HCT116 (cell line): ENCODE data around the gene DNM2. TPM values are rescaled to one million over a fixed set of nuclear protein-coding genes. Genes with fewer than 3 reads are reported as not detected.

Source experiments
- ATAC-seq: fragments of 200-7000 bp; cut with Tn5 transposase; 2 replicates; pipeline ENCODE4 v1.9.1; 2020; ENCODE audit warnings: mild to moderate bottlenecking, moderate library complexity
- BruUV-seq: library from RNA; stranded (reverse); fragments of 400-500 nt; replicated peaks from 2 replicates; lab custom pipeline; 2021; lab: Mats Ljungman, UMichigan
- CTCF ChIA-PET: fragments of 300-600 bp; sonication (Branson Sonifier 250); formaldehyde crosslinking; loops from one replicate; lab custom pipeline; 2021; ENCODE audit warnings: antibody characterized with exemption; lab: Charles Lee
- POLR2A ChIA-PET: fragments of 300-600, 350-600 bp; sonication (Branson Sonifier 250); formaldehyde crosslinking; loops from one replicate; lab custom pipeline; 2021; ENCODE audit warnings: antibody characterized with exemption; lab: Charles Lee
- RAD21 ChIA-PET, 2 experiments: fragments of 300-600 bp; sonication (Branson Sonifier 250); formaldehyde crosslinking; loops; one replicate each; lab custom pipeline; 2023; ENCODE audit warnings: low total read pairs in 2 of 2; ENCODE audit not compliant: uncharacterized antibody in 2 of 2, unreplicated experiment in 2 of 2, low non-redundant PET in 1 of 2; lab: Charles Lee
- DNase-seq: peaks from one replicate; pipeline ENCODE4 v3.0.0-alpha.2; 2010; ENCODE audit warnings: low read depth, low spot score
- H2AFZ ChIP-seq: fragments of 200-600 bp; shearing (Covaris generic), sonication (generic); 2 replicates; pipeline ENCODE4 v1.6.1; 2017; ENCODE audit warnings: low read depth, mixed run types, mixed read lengths, antibody characterized with exemption, low read length; ENCODE audit not compliant: poor library complexity, severe bottlenecking
- H3K27ac ChIP-seq: 2 replicates; pipeline ENCODE4 v1.5.1; 2012; ENCODE audit warnings: low read depth, low read length
- H3K27me3 ChIP-seq: fragments of 200-600 bp; sonication (generic); 2 replicates; pipeline ENCODE4 v1.6.1; 2016; ENCODE audit warnings: mixed run types, low read length, mixed read lengths; ENCODE audit not compliant: insufficient read depth
- H3K36me3 ChIP-seq, 2 experiments: fragments of 200-500 bp in 1 of 2; fragments of 200-600 bp in 1 of 2; sonication (Bioruptor generic) in 1 of 2; sonication (generic) in 1 of 2; 2 replicates each; pipeline versions ENCODE4 v1.5.1 to v1.6.1; 2014 to 2016; ENCODE audit warnings: low read length in 2 of 2, inconsistent platforms in 1 of 2, mixed read lengths in 1 of 2, mixed run types in 1 of 2; ENCODE audit not compliant: insufficient read depth in 2 of 2, control insufficient read depth in 1 of 2
- H3K4me1 ChIP-seq, 2 experiments: fragments of 200-600 bp in 1 of 2; sonication (generic) in 1 of 2; 2 replicates each; pipeline versions ENCODE4 v1.5.1 to v1.6.1; 2012 to 2017; ENCODE audit warnings: low read length in 2 of 2, inconsistent platforms in 1 of 2, mild to moderate bottlenecking in 1 of 2, mixed read lengths in 1 of 2, mixed run types in 1 of 2, moderate library complexity in 1 of 2; ENCODE audit not compliant: insufficient read depth in 2 of 2, control insufficient read depth in 1 of 2
- H3K4me2 ChIP-seq: fragments of 200-600 bp; sonication (generic); 2 replicates; pipeline ENCODE4 v1.6.1; 2017; ENCODE audit warnings: mixed run types, low read length, mixed read lengths
- H3K4me3 ChIP-seq, 2 experiments: fragments of 200-600 bp in 1 of 2; sonication (generic) in 1 of 2; replicated peaks in 1 of 2; 2 replicates each; pipeline ENCODE4 v1.5.1; 2011 to 2016; ENCODE audit warnings: low read length in 2 of 2, control low read depth in 1 of 2, low read depth in 1 of 2, mild to moderate bottlenecking in 1 of 2, mixed read lengths in 1 of 2, mixed run types in 1 of 2
- H3K79me2 ChIP-seq: fragments of 200-600 bp; sonication (generic); 2 replicates; pipeline ENCODE4 v1.6.1; 2017; ENCODE audit warnings: mild to moderate bottlenecking, mixed run types, low read length, moderate library complexity, mixed read lengths; ENCODE audit not compliant: insufficient read depth
- H3K9ac ChIP-seq: fragments of 200-600 bp; sonication (generic); 2 replicates; pipeline ENCODE4 v1.6.1; 2016; ENCODE audit warnings: low read length, mixed read lengths
- H3K9me2 ChIP-seq: fragments of 200-600 bp; sonication (generic), shearing (Covaris generic); 2 replicates; pipeline ENCODE4 v1.6.1; 2017; ENCODE audit warnings: mixed run types, mild to moderate bottlenecking, moderate library complexity; ENCODE audit not compliant: insufficient read depth
- H3K9me3 ChIP-seq, 2 experiments: fragments of 200-500 bp in 1 of 2; fragments of 200-600 bp in 1 of 2; sonication (Bioruptor generic) in 1 of 2; sonication (generic) in 1 of 2; 2 replicates each; pipeline ENCODE4 v1.6.1; 2014 to 2017; ENCODE audit warnings: low read length in 2 of 2, mixed read lengths in 2 of 2, inconsistent platforms in 1 of 2, low read depth in 1 of 2, mild to moderate bottlenecking in 1 of 2, mixed run types in 1 of 2, moderate library complexity in 1 of 2; ENCODE audit not compliant: control insufficient read depth in 1 of 2, insufficient read depth in 1 of 2
- H4K20me1 ChIP-seq: fragments of 200-600 bp; sonication (generic), shearing (Covaris generic); 2 replicates; pipeline ENCODE4 v1.6.1; 2017; ENCODE audit warnings: mixed run types, mild to moderate bottlenecking, moderate library complexity; ENCODE audit not compliant: insufficient read depth
- CEBPB ChIP-seq: IDR thresholded peaks from 2 replicates; pipeline ENCODE4 v1.6.1; 2012; ENCODE audit warnings: low read depth
- EGR1 ChIP-seq: IDR thresholded peaks from 2 replicates; pipeline ENCODE4 v1.6.1; 2012; ENCODE audit warnings: low read depth
- ELF1 ChIP-seq: IDR thresholded peaks from 2 replicates; pipeline ENCODE4 v1.6.1; 2012; ENCODE audit warnings: low read depth, borderline replicate concordance
- EZH2 ChIP-seq: fragments of 200-600 bp; sonication (generic); IDR thresholded peaks from 2 replicates; pipeline ENCODE4 v1.6.1; 2017; ENCODE audit warnings: antibody characterized with exemption, mixed run types
- EZH2phosphoT487 ChIP-seq: fragments of 200-600 bp; IDR thresholded peaks from 2 replicates; pipeline ENCODE4 v1.6.1; 2018; ENCODE audit warnings: antibody characterized with exemption, borderline replicate concordance
- FOSL1 ChIP-seq: IDR thresholded peaks from 2 replicates; pipeline ENCODE4 v1.6.1; 2012; ENCODE audit warnings: low read depth
- JUND ChIP-seq: IDR thresholded peaks from 2 replicates; pipeline ENCODE4 v1.6.1; 2012
- POLR2A ChIP-seq: IDR thresholded peaks from 2 replicates; pipeline ENCODE4 v1.7.0; 2011; ENCODE audit warnings: borderline replicate concordance; ENCODE audit not compliant: insufficient read depth, insufficient read length; ENCODE audit errors: extremely low read depth
- RAD21 ChIP-seq: IDR thresholded peaks from 2 replicates; pipeline ENCODE4 v1.6.1; 2012; ENCODE audit warnings: low read depth, mild to moderate bottlenecking
- SIN3A ChIP-seq: IDR thresholded peaks from 2 replicates; pipeline ENCODE4 v1.6.1; 2012; ENCODE audit warnings: low read depth
- SP1 ChIP-seq: IDR thresholded peaks from 2 replicates; pipeline ENCODE4 v1.6.1; 2012; ENCODE audit warnings: low read depth
- SRF ChIP-seq: IDR thresholded peaks from 2 replicates; pipeline ENCODE4 v1.6.1; 2012; ENCODE audit warnings: low read depth
- TCF7L2 ChIP-seq: IDR thresholded peaks from 2 replicates; pipeline ENCODE4 v1.7.0; 2011; ENCODE audit warnings: borderline replicate concordance, inconsistent platforms; ENCODE audit not compliant: insufficient read depth, insufficient read length; ENCODE audit errors: extremely low read depth
- YY1 ChIP-seq: IDR thresholded peaks from 2 replicates; pipeline ENCODE4 v1.6.1; 2011; ENCODE audit warnings: low read length, low read depth, moderate library complexity, mild to moderate bottlenecking; ENCODE audit not compliant: insufficient replicate concordance; ENCODE audit errors: extremely low read depth
- ZFX ChIP-seq: fragments of 450-650 bp; IDR thresholded peaks from 2 replicates; pipeline ENCODE4 v1.6.1; 2017
- ZNF274 ChIP-seq: fragments of 200-500 bp; sonication (Bioruptor generic); IDR thresholded peaks from 2 replicates; pipeline ENCODE4 v1.6.1; 2014; ENCODE audit warnings: mild to moderate bottlenecking, low read depth, low read length, inconsistent platforms
- intact Hi-C: fragments of 100-400 bp; cut with micrococcal nuclease; formaldehyde crosslinking; loops from 2 replicates; pipeline ENCODE4 v1.10.0; 2022
- total RNA-seq: library from RNA; stranded (reverse); gene quantifications from one replicate; pipeline ENCODE4 v1.2.1, GENCODE V29; 2021; ENCODE audit not compliant: unreplicated experiment
- TF ChIP-seq, protein P1 (sequence below), 3 experiments: fragments of 200-600 bp in 1 of 3; sonication (generic) in 1 of 3; IDR thresholded peaks in 2 of 3; conservative IDR thresholded peaks in 1 of 3; 2 replicates each; pipeline ENCODE4 v1.5.1; 2012 to 2017; ENCODE audit warnings: low read depth in 2 of 3, low read length in 2 of 3, antibody characterized with exemption in 1 of 3, borderline replicate concordance in 1 of 3, control low read depth in 1 of 3, mild to moderate bottlenecking in 1 of 3, mixed read lengths in 1 of 3, mixed run types in 1 of 3, moderate library complexity in 1 of 3; ENCODE audit not compliant: insufficient read depth in 1 of 3
- TF ChIP-seq, protein P2 (sequence below): IDR thresholded peaks from 2 replicates; pipeline ENCODE4 v1.6.1; 2012; ENCODE audit warnings: low read depth
- TF ChIP-seq, protein P3 (sequence below): IDR thresholded peaks from 2 replicates; pipeline ENCODE4 v1.6.1; 2012
- TF ChIP-seq, protein P4 (sequence below): IDR thresholded peaks from 2 replicates; pipeline ENCODE4 v1.6.1; 2011; ENCODE audit warnings: mild to moderate bottlenecking, low read length, moderate library complexity; ENCODE audit not compliant: insufficient replicate concordance; ENCODE audit errors: extremely low read depth

The DNM2 gene
- total RNA-seq, 1 experiment from 2014 or later: 183 TPM

DNA sequence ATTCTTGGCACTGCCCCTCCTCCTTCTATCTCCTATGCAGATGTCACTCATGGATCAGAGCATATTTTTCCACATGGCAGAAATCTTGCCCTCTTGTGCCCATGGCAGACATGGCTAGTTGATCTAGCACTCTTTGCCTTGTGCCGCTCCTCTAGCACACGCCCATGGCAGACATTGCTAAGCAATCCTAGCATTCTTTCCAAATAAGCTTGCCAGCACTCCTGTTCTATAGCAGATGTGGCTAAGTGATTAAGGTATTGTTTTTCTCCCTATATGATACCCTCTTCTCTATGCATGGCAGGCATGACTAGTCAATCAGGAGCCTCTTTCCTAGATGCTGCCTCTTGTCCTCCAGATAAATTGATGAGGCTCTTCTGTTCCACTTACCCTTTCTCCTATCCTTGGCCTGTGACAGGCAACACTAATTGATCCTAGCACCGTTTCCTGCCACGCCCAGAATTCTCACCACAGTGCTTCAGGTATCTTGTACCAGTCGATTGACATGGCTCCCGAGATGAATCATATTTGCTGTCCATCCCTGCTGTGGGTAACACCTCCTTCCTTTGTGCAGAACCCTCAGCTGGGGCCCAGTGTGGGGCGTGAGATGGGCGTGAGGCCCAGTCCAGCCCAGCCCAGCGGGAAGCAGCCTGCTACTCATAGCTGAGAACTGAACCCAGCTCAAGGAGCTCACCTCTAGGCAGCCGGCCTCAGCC is 91.2 kb downstream of the DNM2 start:
- POLR2A ChIA-PET: no interaction called here
- Histone ChIP-seq H3K4me1 (peaks cover 21 to 42% of the 10 kb centered on the region in 2 experiments), H2AFZ (no peak overlapping the region), H4K20me1 (no peaks in the 10 kb centered on the region), H3K9me2 (no peaks in the 10 kb centered on the region), H3K27ac (peak overlapping the region; percentile 40), H3K9ac (no peak overlapping the region; the same call in 1 of the 2 replicates), H3K4me3 (no peak overlapping the region), H3K27me3 (no peaks in the 10 kb centered on the region), H3K36me3 (peaks cover 3 to 18% of the 10 kb centered on the region in 2 experiments; a peak in 3 of 4 replicates), H3K4me2 (peak overlapping the region; percentile 44), H3K79me2 (no peaks in the 10 kb centered on the region), H3K9me3 (no peaks in the 10 kb centered on the region)
- no TSS peak for BruUV-seq
- peak; percentile 44 for DNase-seq
- intact Hi-C loops: no loop called here
- CTCF ChIA-PET: interaction anchor here (1.4 kb wide), 1 partner anchor 27 kb away, joined by 3 read pairs; the partner anchor contains the start of gene TMED1
- RAD21 ChIA-PET: no interaction called here
- ATAC-seq: peak; percentile 63
- TF ChIP-seq SIN3A (no peak), EZH2phosphoT487 (no peak), JUND (no peak), CEBPB (no peak), POLR2A (no peak), FOSL1 (no peak), SP1 (peak; percentile 23; the same call in 1 of the 2 replicates), SRF (peak; percentile 36; the same call in 1 of the 2 replicates), RAD21 (no peak), ZFX (no peak), ELF1 (no peak), ZNF274 (no peak), YY1 (no peak), EGR1 (no peak), EZH2 (no peak), TCF7L2 (no peak)
- TF ChIP-seq, protein P1, sequence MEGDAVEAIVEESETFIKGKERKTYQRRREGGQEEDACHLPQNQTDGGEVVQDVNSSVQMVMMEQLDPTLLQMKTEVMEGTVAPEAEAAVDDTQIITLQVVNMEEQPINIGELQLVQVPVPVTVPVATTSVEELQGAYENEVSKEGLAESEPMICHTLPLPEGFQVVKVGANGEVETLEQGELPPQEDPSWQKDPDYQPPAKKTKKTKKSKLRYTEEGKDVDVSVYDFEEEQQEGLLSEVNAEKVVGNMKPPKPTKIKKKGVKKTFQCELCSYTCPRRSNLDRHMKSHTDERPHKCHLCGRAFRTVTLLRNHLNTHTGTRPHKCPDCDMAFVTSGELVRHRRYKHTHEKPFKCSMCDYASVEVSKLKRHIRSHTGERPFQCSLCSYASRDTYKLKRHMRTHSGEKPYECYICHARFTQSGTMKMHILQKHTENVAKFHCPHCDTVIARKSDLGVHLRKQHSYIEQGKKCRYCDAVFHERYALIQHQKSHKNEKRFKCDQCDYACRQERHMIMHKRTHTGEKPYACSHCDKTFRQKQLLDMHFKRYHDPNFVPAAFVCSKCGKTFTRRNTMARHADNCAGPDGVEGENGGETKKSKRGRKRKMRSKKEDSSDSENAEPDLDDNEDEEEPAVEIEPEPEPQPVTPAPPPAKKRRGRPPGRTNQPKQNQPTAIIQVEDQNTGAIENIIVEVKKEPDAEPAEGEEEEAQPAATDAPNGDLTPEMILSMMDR (IDR thresholded peaks at IDR 0.05 in 2 of 3, conservative IDR thresholded peaks at IDR 0.05 in 1 of 3; ENCODE audit: borderline replicate concordance in 1 of 3, insufficient read depth in 1 of 3, low read depth in 2 of 3, low read length in 2 of 3): no peak
- TF ChIP-seq, protein P2, sequence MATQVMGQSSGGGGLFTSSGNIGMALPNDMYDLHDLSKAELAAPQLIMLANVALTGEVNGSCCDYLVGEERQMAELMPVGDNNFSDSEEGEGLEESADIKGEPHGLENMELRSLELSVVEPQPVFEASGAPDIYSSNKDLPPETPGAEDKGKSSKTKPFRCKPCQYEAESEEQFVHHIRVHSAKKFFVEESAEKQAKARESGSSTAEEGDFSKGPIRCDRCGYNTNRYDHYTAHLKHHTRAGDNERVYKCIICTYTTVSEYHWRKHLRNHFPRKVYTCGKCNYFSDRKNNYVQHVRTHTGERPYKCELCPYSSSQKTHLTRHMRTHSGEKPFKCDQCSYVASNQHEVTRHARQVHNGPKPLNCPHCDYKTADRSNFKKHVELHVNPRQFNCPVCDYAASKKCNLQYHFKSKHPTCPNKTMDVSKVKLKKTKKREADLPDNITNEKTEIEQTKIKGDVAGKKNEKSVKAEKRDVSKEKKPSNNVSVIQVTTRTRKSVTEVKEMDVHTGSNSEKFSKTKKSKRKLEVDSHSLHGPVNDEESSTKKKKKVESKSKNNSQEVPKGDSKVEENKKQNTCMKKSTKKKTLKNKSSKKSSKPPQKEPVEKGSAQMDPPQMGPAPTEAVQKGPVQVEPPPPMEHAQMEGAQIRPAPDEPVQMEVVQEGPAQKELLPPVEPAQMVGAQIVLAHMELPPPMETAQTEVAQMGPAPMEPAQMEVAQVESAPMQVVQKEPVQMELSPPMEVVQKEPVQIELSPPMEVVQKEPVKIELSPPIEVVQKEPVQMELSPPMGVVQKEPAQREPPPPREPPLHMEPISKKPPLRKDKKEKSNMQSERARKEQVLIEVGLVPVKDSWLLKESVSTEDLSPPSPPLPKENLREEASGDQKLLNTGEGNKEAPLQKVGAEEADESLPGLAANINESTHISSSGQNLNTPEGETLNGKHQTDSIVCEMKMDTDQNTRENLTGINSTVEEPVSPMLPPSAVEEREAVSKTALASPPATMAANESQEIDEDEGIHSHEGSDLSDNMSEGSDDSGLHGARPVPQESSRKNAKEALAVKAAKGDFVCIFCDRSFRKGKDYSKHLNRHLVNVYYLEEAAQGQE: no peak
- TF ChIP-seq, protein P3, sequence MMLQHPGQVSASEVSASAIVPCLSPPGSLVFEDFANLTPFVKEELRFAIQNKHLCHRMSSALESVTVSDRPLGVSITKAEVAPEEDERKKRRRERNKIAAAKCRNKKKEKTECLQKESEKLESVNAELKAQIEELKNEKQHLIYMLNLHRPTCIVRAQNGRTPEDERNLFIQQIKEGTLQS: no peak
- TF ChIP-seq, protein P4, sequence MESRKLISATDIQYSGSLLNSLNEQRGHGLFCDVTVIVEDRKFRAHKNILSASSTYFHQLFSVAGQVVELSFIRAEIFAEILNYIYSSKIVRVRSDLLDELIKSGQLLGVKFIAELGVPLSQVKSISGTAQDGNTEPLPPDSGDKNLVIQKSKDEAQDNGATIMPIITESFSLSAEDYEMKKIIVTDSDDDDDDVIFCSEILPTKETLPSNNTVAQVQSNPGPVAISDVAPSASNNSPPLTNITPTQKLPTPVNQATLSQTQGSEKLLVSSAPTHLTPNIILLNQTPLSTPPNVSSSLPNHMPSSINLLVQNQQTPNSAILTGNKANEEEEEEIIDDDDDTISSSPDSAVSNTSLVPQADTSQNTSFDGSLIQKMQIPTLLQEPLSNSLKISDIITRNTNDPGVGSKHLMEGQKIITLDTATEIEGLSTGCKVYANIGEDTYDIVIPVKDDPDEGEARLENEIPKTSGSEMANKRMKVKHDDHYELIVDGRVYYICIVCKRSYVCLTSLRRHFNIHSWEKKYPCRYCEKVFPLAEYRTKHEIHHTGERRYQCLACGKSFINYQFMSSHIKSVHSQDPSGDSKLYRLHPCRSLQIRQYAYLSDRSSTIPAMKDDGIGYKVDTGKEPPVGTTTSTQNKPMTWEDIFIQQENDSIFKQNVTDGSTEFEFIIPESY: no peak
